Astrocyte of the spinal cord (primary cell): Measurements from ENCODE around the gene BCO1.

Source experiments
- DNase-seq: peaks from one replicate; pipeline ENCODE4 v3.0.0; 2011; ENCODE audit warnings: low read depth, low spot score
- H3K4me3 ChIP-seq: 2 replicates; pipeline ENCODE4 v1.5.1; 2011; ENCODE audit warnings: low read depth, mild to moderate bottlenecking, low read length, moderate library complexity
- in situ Hi-C: cut with HindIII; loops from 2 replicates; pipeline ENCODE4 v1.10.0; 2017; ENCODE audit warnings: low sequenced_read_pairs
- TF ChIP-seq, protein P1 (sequence below): IDR thresholded peaks from 2 replicates; pipeline ENCODE4 v1.5.1; 2012; ENCODE audit warnings: low read depth, mild to moderate bottlenecking, low read length, inconsistent platforms

Gene BCO1

DNA sequence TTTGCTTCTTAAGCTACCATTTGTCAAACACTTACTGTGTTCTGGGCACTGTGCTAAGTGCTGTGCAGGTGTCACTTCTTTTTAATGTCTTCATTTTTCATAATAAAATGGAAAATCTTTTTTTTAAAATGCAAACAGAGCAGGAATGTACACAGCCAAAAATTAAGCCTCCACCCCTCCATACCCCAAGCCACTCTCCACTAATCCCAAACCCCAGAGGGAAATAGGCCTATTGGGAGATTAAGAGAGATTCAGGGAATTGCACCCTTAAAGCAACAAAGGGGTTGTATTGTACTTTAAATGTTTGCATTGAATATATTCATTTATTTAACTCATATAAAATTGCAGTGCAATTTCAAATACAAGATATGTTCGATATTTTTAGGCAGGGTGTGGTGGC is 47.7 kb downstream of the BCO1 start:
- no peak for DNase-seq
- in situ Hi-C loops = no loop called here
- H3K4me3 ChIP-seq = no peak overlapping the region
- TF ChIP-seq, protein P1, sequence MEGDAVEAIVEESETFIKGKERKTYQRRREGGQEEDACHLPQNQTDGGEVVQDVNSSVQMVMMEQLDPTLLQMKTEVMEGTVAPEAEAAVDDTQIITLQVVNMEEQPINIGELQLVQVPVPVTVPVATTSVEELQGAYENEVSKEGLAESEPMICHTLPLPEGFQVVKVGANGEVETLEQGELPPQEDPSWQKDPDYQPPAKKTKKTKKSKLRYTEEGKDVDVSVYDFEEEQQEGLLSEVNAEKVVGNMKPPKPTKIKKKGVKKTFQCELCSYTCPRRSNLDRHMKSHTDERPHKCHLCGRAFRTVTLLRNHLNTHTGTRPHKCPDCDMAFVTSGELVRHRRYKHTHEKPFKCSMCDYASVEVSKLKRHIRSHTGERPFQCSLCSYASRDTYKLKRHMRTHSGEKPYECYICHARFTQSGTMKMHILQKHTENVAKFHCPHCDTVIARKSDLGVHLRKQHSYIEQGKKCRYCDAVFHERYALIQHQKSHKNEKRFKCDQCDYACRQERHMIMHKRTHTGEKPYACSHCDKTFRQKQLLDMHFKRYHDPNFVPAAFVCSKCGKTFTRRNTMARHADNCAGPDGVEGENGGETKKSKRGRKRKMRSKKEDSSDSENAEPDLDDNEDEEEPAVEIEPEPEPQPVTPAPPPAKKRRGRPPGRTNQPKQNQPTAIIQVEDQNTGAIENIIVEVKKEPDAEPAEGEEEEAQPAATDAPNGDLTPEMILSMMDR = no peak

GRCh38 chr16:81291117-81291516 is 52.6 kb downstream of the BCO1 start:
- no peak for DNase-seq
- TF ChIP-seq, protein P1 = no peak
- H3K4me3 ChIP-seq = no peak overlapping the region
- in situ Hi-C loops = no loop called here

GRCh38 chr16:81292936-81293335 is 54.4 kb downstream of the BCO1 start:
- DNase-seq = no peak
- H3K4me3 ChIP-seq = no peak overlapping the region
- in situ Hi-C loops = no loop called here
- TF ChIP-seq, protein P1 = no peak

DNA sequence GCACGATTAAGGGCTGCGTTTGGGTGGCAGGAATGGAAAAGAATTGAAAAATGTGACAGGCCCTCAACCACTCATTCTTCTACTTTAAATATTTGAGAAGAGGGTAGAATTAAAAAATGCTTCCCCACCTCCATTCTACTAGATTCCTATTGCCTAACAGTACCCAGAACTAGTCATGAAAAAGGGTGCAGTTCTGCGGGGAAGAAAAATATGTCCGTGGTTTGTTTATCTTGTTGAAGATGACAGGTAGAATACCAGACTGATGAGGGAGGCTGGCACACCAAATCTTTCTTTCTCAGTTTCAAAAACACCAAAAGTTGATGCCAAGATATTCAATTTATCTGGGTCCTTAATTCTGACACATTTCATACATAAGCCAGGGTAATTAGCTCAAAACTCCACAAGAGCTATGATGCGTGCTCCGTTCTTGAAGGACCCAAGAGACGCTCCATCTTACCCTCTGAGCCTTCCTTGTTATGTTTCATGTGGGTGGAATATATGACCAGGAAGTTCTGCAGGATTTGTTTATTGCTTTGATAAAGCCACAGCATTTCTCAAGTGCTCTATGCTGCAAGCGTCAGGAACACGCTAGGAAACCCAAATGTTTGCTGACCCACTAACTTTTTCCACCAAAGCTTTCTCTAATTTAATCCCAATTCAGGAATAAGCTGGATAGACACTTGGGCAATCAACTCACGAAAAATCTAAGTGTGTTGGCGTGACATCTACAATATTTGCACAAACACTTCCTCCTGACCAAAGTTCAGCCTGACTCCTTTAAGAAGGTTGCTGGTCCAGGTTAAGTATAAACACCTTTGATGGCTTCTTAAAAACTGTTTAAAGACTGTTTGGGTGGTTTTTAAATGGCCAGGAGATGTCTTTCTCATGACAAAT is 55.7 kb downstream of the BCO1 start:
- TF ChIP-seq, protein P1 = no peak
- in situ Hi-C loops = no loop called here
- H3K4me3 ChIP-seq = no peak overlapping the region
- no peak for DNase-seq

DNA sequence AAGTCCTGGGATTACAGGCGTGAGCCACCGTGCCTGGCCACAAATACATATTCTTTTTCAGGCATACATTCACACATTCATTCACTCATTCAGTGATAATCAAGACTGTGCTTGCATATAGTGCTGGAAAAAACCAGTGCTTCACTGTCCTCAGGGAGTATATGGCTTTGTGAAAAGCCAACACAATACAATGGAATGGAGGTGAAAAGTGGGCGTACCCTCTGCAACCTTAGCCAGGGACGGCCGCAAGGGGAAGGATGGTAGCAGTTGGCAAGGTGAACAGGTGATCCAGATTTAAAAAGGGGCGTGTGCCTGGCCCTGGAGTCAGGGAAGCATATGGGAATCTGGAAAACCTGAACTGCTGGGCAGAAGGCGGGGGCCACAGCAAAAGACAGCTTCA is 58.1 kb downstream of the BCO1 start:
- in situ Hi-C loops = no loop called here
- TF ChIP-seq, protein P1 = no peak
- no peak overlapping the region for H3K4me3 ChIP-seq
- DNase-seq = no peak

GRCh38 chr16:81307770-81308169 is 69.3 kb downstream of the BCO1 start:
- no peak for DNase-seq
- TF ChIP-seq, protein P1 = no peak
- H3K4me3 ChIP-seq = no peak overlapping the region
- in situ Hi-C loops = no loop called here
